Hepatocyte (in vitro differentiated cells): ENCODE results near the gene ZSCAN30. TPM values are rescaled to one million over a fixed set of nuclear protein-coding genes. Genes with fewer than 3 reads are reported as not detected.

Experiments used
- DNase-seq: peaks from one replicate; pipeline ENCODE4 v3.0.0-alpha.2; 2016; ENCODE audit warnings: low spot score
- H2AFZ ChIP-seq: fragments of 200-600 bp; sonication (generic); 2 replicates; pipeline ENCODE4 v1.6.0; 2016; ENCODE audit warnings: antibody characterized with exemption, mild to moderate bottlenecking
- H3K27ac ChIP-seq: fragments of 200-600 bp; sonication (generic); 2 replicates; pipeline ENCODE4 v1.5.1; 2016; ENCODE audit warnings: mild to moderate bottlenecking
- H3K27me3 ChIP-seq: fragments of 200-600 bp; sonication (generic); 2 replicates; pipeline ENCODE4 v1.6.1; 2016
- H3K36me3 ChIP-seq: fragments of 200-600 bp; sonication (generic); replicated peaks from 2 replicates; pipeline ENCODE4 v1.5.1; 2016; ENCODE audit warnings: low read depth; ENCODE audit not compliant: insufficient read depth
- H3K4me1 ChIP-seq: fragments of 200-600 bp; sonication (generic); 2 replicates; pipeline ENCODE4 v1.5.1; 2016; ENCODE audit warnings: mild to moderate bottlenecking, moderate library complexity; ENCODE audit not compliant: insufficient read depth
- H3K4me2 ChIP-seq: fragments of 200-600 bp; sonication (generic); 2 replicates; pipeline ENCODE4 v1.6.0; 2016
- H3K4me3 ChIP-seq: fragments of 200-600 bp; sonication (generic); 2 replicates; pipeline ENCODE4 v1.5.1; 2016; ENCODE audit warnings: mild to moderate bottlenecking
- H3K79me2 ChIP-seq: fragments of 200-600 bp; sonication (generic); 2 replicates; pipeline ENCODE4 v1.6.0; 2017; ENCODE audit warnings: mild to moderate bottlenecking
- H3K9me2 ChIP-seq: fragments of 200-600 bp; sonication (generic); replicated peaks from 2 replicates; pipeline ENCODE4 v1.6.0; 2017; ENCODE audit warnings: mild to moderate bottlenecking; ENCODE audit not compliant: insufficient read depth
- H3K9me3 ChIP-seq: fragments of 200-600 bp; sonication (generic); 2 replicates; pipeline ENCODE4 v1.5.1; 2016; ENCODE audit warnings: low read depth, mild to moderate bottlenecking
- H4K20me1 ChIP-seq: fragments of 200-600 bp; sonication (generic); 2 replicates; pipeline ENCODE4 v1.6.0; 2016; ENCODE audit warnings: mild to moderate bottlenecking; ENCODE audit not compliant: insufficient read depth, poor library complexity, severe bottlenecking
- EZH2 ChIP-seq: fragments of 200-600 bp; sonication (generic); IDR thresholded peaks from 2 replicates; pipeline ENCODE4 v1.6.1; 2016; ENCODE audit warnings: antibody characterized with exemption, mild to moderate bottlenecking, borderline replicate concordance
- EZH2phosphoT487 ChIP-seq: fragments of 200-600 bp; sonication (generic); IDR thresholded peaks from one replicate; pipeline ENCODE4 v1.6.1; 2018; ENCODE audit warnings: antibody characterized with exemption, mild to moderate bottlenecking, low read depth, moderate library complexity; ENCODE audit not compliant: unreplicated experiment, severe bottlenecking
- WGBS: methylation state at CpG from one replicate; pipeline ENCODE4 v1.1.6; 2016; ENCODE audit warnings: low lambda C conversion rate; ENCODE audit errors: missing lambda C conversion rate; 5-methylcytosine and 5-hydroxymethylcytosine counted together
- polyA plus RNA-seq: library from polyadenylated mRNA; unstranded; fragments of >200 nt; fragmentation: Nextera tagmentation; extraction: Ambion mirVana; gene quantifications from 2 replicates; pipeline ENCODE4 v1.2.1, GENCODE V29; 2016
- total RNA-seq: library from RNA; depleted of rRNA; stranded (reverse); fragments of >200 nt; gene quantifications from 2 replicates; pipeline ENCODE4 v1.2.3, GENCODE V29; 2014
- TF ChIP-seq, protein P1 (sequence below): fragments of 200-600 bp; sonication (generic); IDR thresholded peaks from 2 replicates; pipeline ENCODE4 v1.5.1; 2016; ENCODE audit warnings: antibody characterized with exemption, mild to moderate bottlenecking; ENCODE audit not compliant: poor library complexity

Gene ZSCAN30
- total and polyA plus RNA-seq, 2 experiments from 2014 or later: 8.7 to 10.6 TPM

- no peaks in the 10 kb centered on the region for H3K36me3 ChIP-seq
- no peaks in the 10 kb centered on the region for H4K20me1 ChIP-seq
- no peak overlapping the region for H3K4me2 ChIP-seq
- H2AFZ ChIP-seq: no peak overlapping the region
- no peak overlapping the region for H3K27ac ChIP-seq
- TF ChIP-seq, protein P1, sequence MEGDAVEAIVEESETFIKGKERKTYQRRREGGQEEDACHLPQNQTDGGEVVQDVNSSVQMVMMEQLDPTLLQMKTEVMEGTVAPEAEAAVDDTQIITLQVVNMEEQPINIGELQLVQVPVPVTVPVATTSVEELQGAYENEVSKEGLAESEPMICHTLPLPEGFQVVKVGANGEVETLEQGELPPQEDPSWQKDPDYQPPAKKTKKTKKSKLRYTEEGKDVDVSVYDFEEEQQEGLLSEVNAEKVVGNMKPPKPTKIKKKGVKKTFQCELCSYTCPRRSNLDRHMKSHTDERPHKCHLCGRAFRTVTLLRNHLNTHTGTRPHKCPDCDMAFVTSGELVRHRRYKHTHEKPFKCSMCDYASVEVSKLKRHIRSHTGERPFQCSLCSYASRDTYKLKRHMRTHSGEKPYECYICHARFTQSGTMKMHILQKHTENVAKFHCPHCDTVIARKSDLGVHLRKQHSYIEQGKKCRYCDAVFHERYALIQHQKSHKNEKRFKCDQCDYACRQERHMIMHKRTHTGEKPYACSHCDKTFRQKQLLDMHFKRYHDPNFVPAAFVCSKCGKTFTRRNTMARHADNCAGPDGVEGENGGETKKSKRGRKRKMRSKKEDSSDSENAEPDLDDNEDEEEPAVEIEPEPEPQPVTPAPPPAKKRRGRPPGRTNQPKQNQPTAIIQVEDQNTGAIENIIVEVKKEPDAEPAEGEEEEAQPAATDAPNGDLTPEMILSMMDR: no peak
- TF ChIP-seq EZH2 (no peak), EZH2phosphoT487 (no peak)
- no peaks in the 10 kb centered on the region for H3K4me1 ChIP-seq
- DNase-seq: no peak
- no peak overlapping the region for H3K4me3 ChIP-seq
- WGBS: 98% methylated on average over 3 of the region's 3 CpGs
- H3K27me3 ChIP-seq: no peaks in the 10 kb centered on the region
- no peaks in the 10 kb centered on the region for H3K9me3 ChIP-seq
- H3K79me2 ChIP-seq: no peaks in the 10 kb centered on the region
- no peaks in the 10 kb centered on the region for H3K9me2 ChIP-seq
Measured at GRCh38 chr18:35276267-35276666, 13.8 kb downstream of the ZSCAN30 start.

DNA sequence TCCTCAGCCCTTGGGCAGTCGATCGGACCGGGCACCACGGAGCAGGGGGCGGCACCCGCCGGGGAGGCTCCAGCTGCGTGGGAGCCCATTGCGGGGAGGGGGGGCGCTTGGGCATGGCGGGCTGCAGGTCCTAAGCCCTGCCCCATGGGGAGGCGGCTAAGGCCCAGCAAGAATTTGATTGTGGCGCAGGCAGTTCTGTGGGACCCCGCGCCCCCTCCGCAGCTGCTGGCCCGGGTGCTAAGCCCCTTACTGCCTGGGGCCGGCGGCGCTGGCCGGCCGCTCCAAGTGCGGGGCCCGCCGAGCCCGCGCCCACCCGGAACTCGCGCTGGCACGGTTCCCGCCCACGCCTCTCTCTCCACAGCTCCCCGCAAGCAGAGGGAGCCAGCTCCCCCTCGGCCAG is 18.4 kb downstream of the ZSCAN30 start:
- 97% methylated on average over 24 of the region's 35 CpGs for WGBS
- no peaks in the 10 kb centered on the region for H3K27me3 ChIP-seq
- no peak overlapping the region for H3K4me3 ChIP-seq
- no peaks in the 10 kb centered on the region for H4K20me1 ChIP-seq
- no peaks in the 10 kb centered on the region for H3K36me3 ChIP-seq
- H3K9me2 ChIP-seq: no peaks in the 10 kb centered on the region
- no peak overlapping the region for H2AFZ ChIP-seq
- no peaks in the 10 kb centered on the region for H3K9me3 ChIP-seq
- TF ChIP-seq EZH2: no peak
- no peak for TF ChIP-seq EZH2phosphoT487
- TF ChIP-seq, protein P1: no peak
- no peak for DNase-seq
- H3K4me2 ChIP-seq: no peak overlapping the region
- no peaks in the 10 kb centered on the region for H3K4me1 ChIP-seq
- H3K79me2 ChIP-seq: no peaks in the 10 kb centered on the region
- no peak overlapping the region for H3K27ac ChIP-seq

DNA sequence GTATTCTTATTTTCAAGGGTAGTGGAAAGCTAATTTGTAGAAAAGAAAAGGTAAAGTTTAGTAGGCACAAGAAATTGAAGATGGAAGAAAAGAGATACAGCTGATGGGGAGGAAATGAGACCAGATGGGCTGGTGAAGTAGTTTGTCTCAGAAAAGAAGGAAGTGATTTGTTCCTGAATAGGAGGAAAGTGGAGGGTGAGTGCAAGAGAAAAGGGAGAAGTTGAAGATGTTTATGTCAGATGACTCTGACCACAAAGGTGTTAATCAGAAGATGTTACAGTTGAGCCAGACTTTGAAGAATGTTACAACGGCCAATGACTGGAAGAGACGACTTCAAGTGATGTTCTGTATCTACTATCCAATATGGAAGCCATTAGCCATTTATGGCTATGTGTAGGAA is 21.2 kb downstream of the ZSCAN30 start:
- H3K79me2 ChIP-seq: no peaks in the 10 kb centered on the region
- no peak overlapping the region for H2AFZ ChIP-seq
- no peaks in the 10 kb centered on the region for H3K36me3 ChIP-seq
- 96% methylated on average over 2 of the region's 2 CpGs for WGBS
- no peaks in the 10 kb centered on the region for H3K9me2 ChIP-seq
- no peak overlapping the region for H3K27ac ChIP-seq
- DNase-seq: no peak
- no peaks in the 10 kb centered on the region for H3K4me1 ChIP-seq
- H3K27me3 ChIP-seq: no peaks in the 10 kb centered on the region
- no peaks in the 10 kb centered on the region for H4K20me1 ChIP-seq
- H3K9me3 ChIP-seq: no peaks in the 10 kb centered on the region
- H3K4me2 ChIP-seq: no peak overlapping the region
- no peak for TF ChIP-seq EZH2phosphoT487
- TF ChIP-seq, protein P1: no peak
- no peak for TF ChIP-seq EZH2
- no peak overlapping the region for H3K4me3 ChIP-seq

DNA sequence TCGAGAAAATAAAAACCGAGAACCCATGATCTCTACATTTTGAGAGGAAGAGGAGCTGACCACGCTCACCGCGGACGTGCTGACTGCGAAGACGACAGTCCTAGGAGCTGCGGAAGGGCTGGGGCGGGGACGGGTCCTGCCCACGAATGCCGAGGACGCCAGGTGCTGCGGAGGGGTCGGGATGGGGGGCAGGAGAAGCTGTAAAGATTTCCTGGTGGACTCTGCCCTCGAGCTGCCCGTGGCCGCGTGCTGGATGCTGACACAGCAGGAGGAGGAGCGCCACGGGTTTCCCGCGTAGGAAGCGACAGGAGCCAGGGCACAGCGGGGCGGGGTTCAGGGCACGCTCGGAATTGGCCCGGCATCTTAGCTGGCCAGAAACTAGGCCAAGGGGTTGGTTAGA is 22.2 kb downstream of the ZSCAN30 start:
- no peak for DNase-seq
- H2AFZ ChIP-seq: no peak overlapping the region
- H3K9me3 ChIP-seq: no peaks in the 10 kb centered on the region
- no peaks in the 10 kb centered on the region for H3K4me1 ChIP-seq
- H3K4me2 ChIP-seq: no peak overlapping the region
- WGBS: 95% methylated on average over 30 of the region's 30 CpGs
- H3K36me3 ChIP-seq: no peaks in the 10 kb centered on the region
- H3K27ac ChIP-seq: no peak overlapping the region
- no peaks in the 10 kb centered on the region for H4K20me1 ChIP-seq
- no peaks in the 10 kb centered on the region for H3K9me2 ChIP-seq
- H3K79me2 ChIP-seq: no peaks in the 10 kb centered on the region
- TF ChIP-seq EZH2 (no peak), EZH2phosphoT487 (no peak)
- TF ChIP-seq, protein P1: no peak
- no peak overlapping the region for H3K4me3 ChIP-seq
- no peaks in the 10 kb centered on the region for H3K27me3 ChIP-seq
